Psoas muscle (tissue), 8 donors: ENCODE measurements around the gene ARHGEF28. TPM values are rescaled to one million over a fixed set of nuclear protein-coding genes. Genes with fewer than 3 reads are reported as not detected.

Experiments used
- ATAC-seq, 4 donors: fragments of 200-7000 bp; cut with Tn5 transposase; one replicate each; pipeline ENCODE4 v1.9.1; 2020; ENCODE audit warnings: moderate library complexity in 3 of 4, mild to moderate bottlenecking in 2 of 4
- DNase-seq, 2 donors: peaks; one replicate each; pipeline ENCODE4 v3.0.0-alpha.2; 2020
- H3K27ac ChIP-seq: fragments of 200-600 bp; one replicate; pipeline ENCODE4 v1.8.0; 2022
- H3K27me3 ChIP-seq, 3 donors: fragments of 200-600 bp in 1 of 3; one replicate each; pipeline versions ENCODE4 v1.6.1 to v1.8.0; 2013 to 2022; ENCODE audit warnings: low read length in 2 of 3, mild to moderate bottlenecking in 2 of 3, moderate library complexity in 1 of 3; ENCODE audit not compliant: insufficient read depth in 3 of 3
- H3K36me3 ChIP-seq, 2 donors: fragments of 200-600 bp in 1 of 2; one replicate each; pipeline versions ENCODE4 v1.6.1 to v1.8.0; 2013 to 2022; ENCODE audit warnings: low read depth in 1 of 2, mild to moderate bottlenecking in 1 of 2, moderate library complexity in 1 of 2; ENCODE audit not compliant: insufficient read depth in 1 of 2
- H3K4me1 ChIP-seq: fragments of 200-600 bp; one replicate; pipeline ENCODE4 v1.8.0; 2022
- H3K4me3 ChIP-seq: fragments of 200-600 bp; one replicate; pipeline ENCODE4 v1.8.0; 2022; ENCODE audit warnings: mild to moderate bottlenecking
- H3K9me3 ChIP-seq: fragments of 200-600 bp; one replicate; pipeline ENCODE4 v1.8.0; 2022
- CTCF ChIP-seq: fragments of 200-600 bp; IDR thresholded peaks from one replicate; pipeline ENCODE4 v1.8.0; 2022; ENCODE audit warnings: antibody characterized with exemption
- WGBS, 3 donors: extraction: QIAGEN DNeasy Blood & Tissue Kit; methylation state at CpG; one replicate each; pipeline versions ENCODE4 v1.1.6 to v1.1.7; 2013; 5-methylcytosine and 5-hydroxymethylcytosine counted together
- intact Hi-C, 2 donors: fragments of 100-400 bp; cut with DNase I; formaldehyde crosslinking; loops; one replicate each; pipeline versions ENCODE4 v1.11.0 to v1.14.2; 2022
- polyA plus RNA-seq, 3 donors: library from polyadenylated mRNA; stranded (reverse); fragments of 200-250 nt; gene quantifications; one replicate each; pipeline ENCODE4 v1.2.3, GENCODE V29; 2013
- total RNA-seq, 4 donors: library from RNA; stranded (reverse); fragmentation: NEBNext Ultra II Directional in 2 of 4; extraction: Animal tissue kit (Norgen Biotek cat#: 25700) in 2 of 4; gene quantifications; one replicate each; pipeline versions ENCODE4 v1.2.1 to v1.2.4, GENCODE V29; 2021 to 2023
- donor health status: healthy with polysubstance abuse.
- donor health status: DM: no; HTN: no; CAD: no; lungs with moderate emphysema.
- donor health status: Bipolar disorder and iron deficiency.
- donor health status: healthy.
- donor health status: DM: yes; HTN: yes; CAD: no.
- donor health status: DM: no; HTN: no; CAD: no.
- donor health status: DM: no; HTN: no; CAD: no.
- donor health status: DM: yes; HTN: yes; CAD: no.

Gene ARHGEF28
- total and polyA plus RNA-seq, 7 donors: 0.39 to 1.3 (median 1.00) TPM

GRCh38 chr5:73820326-73820725 is 194.3 kb downstream of the ARHGEF28 start:
- Histone ChIP-seq H3K27ac (no peak overlapping the region), H3K4me1 (no peaks in the 10 kb centered on the region), H3K9me3 (no peaks in the 10 kb centered on the region), H3K27me3 (no peaks in the 10 kb centered on the region), H3K36me3 (no peaks in the 10 kb centered on the region), H3K4me3 (no peak overlapping the region)
- DNase-seq: no peak
- WGBS, 3 donors: 61 to 78% (median 77%) methylated on average over 2 of the region's 2 CpGs
- intact Hi-C loops: no loop called here
- TF ChIP-seq CTCF: no peak
- ATAC-seq: no peak

GRCh38 chr5:73821003-73821402 is 195.0 kb downstream of the ARHGEF28 start:
- intact Hi-C loops: no loop called here
- H3K27ac ChIP-seq: no peak overlapping the region
- H3K36me3 ChIP-seq: no peaks in the 10 kb centered on the region
- no peak overlapping the region for H3K4me3 ChIP-seq
- no peaks in the 10 kb centered on the region for H3K27me3 ChIP-seq
- ATAC-seq (no peak), DNase-seq (no peak)
- no peaks in the 10 kb centered on the region for H3K9me3 ChIP-seq
- no peaks in the 10 kb centered on the region for H3K4me1 ChIP-seq
- TF ChIP-seq CTCF: no peak
- 85 to 90% (median 88%) methylated on average over 4 of the region's 4 CpGs for WGBS, 3 donors

GRCh38 chr5:73822278-73822988 is 196.4 kb downstream of the ARHGEF28 start:
- no peak for TF ChIP-seq CTCF
- 92 to 97% (median 93%) methylated on average over 2 of the region's 2 CpGs for WGBS, 3 donors
- ATAC-seq (no peak), DNase-seq (no peak)
- intact Hi-C loops: no loop called here
- no peaks in the 10 kb centered on the region for H3K36me3 ChIP-seq
- no peak overlapping the region for H3K4me3 ChIP-seq
- H3K9me3 ChIP-seq: no peaks in the 10 kb centered on the region
- no peaks in the 10 kb centered on the region for H3K4me1 ChIP-seq
- H3K27me3 ChIP-seq: no peaks in the 10 kb centered on the region
- H3K27ac ChIP-seq: no peak overlapping the region

- Histone ChIP-seq H3K4me1 (no peaks in the 10 kb centered on the region), H3K36me3 (no peaks in the 10 kb centered on the region), H3K9me3 (no peaks in the 10 kb centered on the region), H3K27ac (no peak overlapping the region), H3K27me3 (no peaks in the 10 kb centered on the region), H3K4me3 (no peak overlapping the region)
- WGBS, 3 donors: 63 to 77% (median 75%) methylated on average over 4 of the region's 4 CpGs
- ATAC-seq (no peak), DNase-seq (no peak)
- TF ChIP-seq CTCF: no peak
- intact Hi-C loops: no loop called here
Observed at GRCh38 chr5:73822989-73823339, 197.0 kb downstream of the ARHGEF28 start.

- no peak for TF ChIP-seq CTCF
- Histone ChIP-seq H3K4me1 (no peaks in the 10 kb centered on the region), H3K27ac (no peak overlapping the region), H3K36me3 (no peaks in the 10 kb centered on the region), H3K4me3 (no peak overlapping the region), H3K9me3 (no peaks in the 10 kb centered on the region), H3K27me3 (no peaks in the 10 kb centered on the region)
- intact Hi-C loops: no loop called here
- DNase-seq (no peak), ATAC-seq (no peak)
- WGBS, 3 donors: 92 to 94% (median 94%) methylated on average over 1 of the region's 1 CpG
Observed at GRCh38 chr5:73823508-73823925, 197.5 kb downstream of the ARHGEF28 start.
